Astrocyte (in vitro differentiated cells and primary cell): ENCODE measurements around the gene GPC5.

Source experiments
- EZH2 ChIP-seq: IDR thresholded peaks from 2 replicates; pipeline ENCODE4 v1.6.1; 2012; ENCODE audit warnings: mild to moderate bottlenecking, low read length, inconsistent platforms; ENCODE audit not compliant: insufficient read depth
- TF ChIP-seq, protein P1 (sequence below): IDR thresholded peaks from 2 replicates; pipeline ENCODE4 v1.5.1; 2011; ENCODE audit warnings: low read depth, mild to moderate bottlenecking, inconsistent platforms, low read length, moderate library complexity; ENCODE audit not compliant: insufficient read depth

DNA sequence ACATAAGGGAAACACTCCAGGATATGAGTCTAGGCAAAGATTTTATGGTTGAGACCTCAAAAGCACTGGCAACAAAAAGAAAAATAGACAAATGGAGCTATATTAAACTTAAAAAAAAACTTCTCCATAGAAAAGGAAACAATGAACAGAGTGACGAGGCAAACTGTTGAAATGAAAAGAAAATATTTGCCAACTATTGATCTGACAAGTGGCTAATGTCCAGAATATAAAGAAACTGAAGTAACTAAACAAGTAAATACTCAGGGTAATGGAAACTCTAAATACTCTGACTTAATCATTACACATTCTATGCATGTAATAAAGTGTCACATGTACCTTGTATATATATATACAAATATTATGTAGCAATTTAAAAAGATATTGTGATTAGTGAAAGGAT, 562.5 kb downstream of the GPC5 start:
- TF ChIP-seq, protein P1, sequence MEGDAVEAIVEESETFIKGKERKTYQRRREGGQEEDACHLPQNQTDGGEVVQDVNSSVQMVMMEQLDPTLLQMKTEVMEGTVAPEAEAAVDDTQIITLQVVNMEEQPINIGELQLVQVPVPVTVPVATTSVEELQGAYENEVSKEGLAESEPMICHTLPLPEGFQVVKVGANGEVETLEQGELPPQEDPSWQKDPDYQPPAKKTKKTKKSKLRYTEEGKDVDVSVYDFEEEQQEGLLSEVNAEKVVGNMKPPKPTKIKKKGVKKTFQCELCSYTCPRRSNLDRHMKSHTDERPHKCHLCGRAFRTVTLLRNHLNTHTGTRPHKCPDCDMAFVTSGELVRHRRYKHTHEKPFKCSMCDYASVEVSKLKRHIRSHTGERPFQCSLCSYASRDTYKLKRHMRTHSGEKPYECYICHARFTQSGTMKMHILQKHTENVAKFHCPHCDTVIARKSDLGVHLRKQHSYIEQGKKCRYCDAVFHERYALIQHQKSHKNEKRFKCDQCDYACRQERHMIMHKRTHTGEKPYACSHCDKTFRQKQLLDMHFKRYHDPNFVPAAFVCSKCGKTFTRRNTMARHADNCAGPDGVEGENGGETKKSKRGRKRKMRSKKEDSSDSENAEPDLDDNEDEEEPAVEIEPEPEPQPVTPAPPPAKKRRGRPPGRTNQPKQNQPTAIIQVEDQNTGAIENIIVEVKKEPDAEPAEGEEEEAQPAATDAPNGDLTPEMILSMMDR = no peak
- TF ChIP-seq EZH2 = no peak
